Neural crest cell (in vitro differentiated cells): ENCODE data around the gene KRTAP13-3. TPM values are rescaled to one million over a fixed set of nuclear protein-coding genes. Genes with fewer than 3 reads are reported as not detected.

Source experiments
- DNase-seq: peaks from one replicate; pipeline ENCODE4 v3.0.0; 2021; ENCODE audit warnings: low read depth, mixed read lengths, low spot score
- H3K27ac Mint-ChIP-seq: one replicate; pipeline ENCODE4 v1.8.0; 2021; ENCODE audit warnings: mild to moderate bottlenecking, mixed read lengths; ENCODE audit not compliant: unreplicated experiment
- H3K27me3 Mint-ChIP-seq: 2 replicates; pipeline ENCODE4 v1.8.0; 2021; ENCODE audit warnings: low read depth, mild to moderate bottlenecking, mixed read lengths
- H3K36me3 Mint-ChIP-seq: 2 replicates; pipeline ENCODE4 v1.8.0; 2021; ENCODE audit warnings: low read depth, mild to moderate bottlenecking, mixed read lengths
- H3K4me1 Mint-ChIP-seq: 2 replicates; pipeline ENCODE4 v1.8.0; 2021; ENCODE audit warnings: mixed read lengths
- H3K4me3 Mint-ChIP-seq: one replicate; pipeline ENCODE4 v1.8.0; 2021; ENCODE audit warnings: mild to moderate bottlenecking, mixed read lengths
- H3K9me3 Mint-ChIP-seq: 2 replicates; pipeline ENCODE4 v1.8.0; 2021; ENCODE audit warnings: mixed read lengths
- total RNA-seq: library from RNA; stranded (reverse); gene quantifications from 2 replicates; pipeline ENCODE4 v1.2.1, GENCODE V29; 2021
- TF ChIP-seq, protein P1 (sequence below): fragments of 200-600 bp; sonication (generic); conservative IDR thresholded peaks from 2 replicates; pipeline ENCODE4 v1.5.0; 2021; ENCODE audit warnings: antibody characterized with exemption, mild to moderate bottlenecking

Gene KRTAP13-3
- total RNA-seq, 1 donor from 2014 or later, result not detected

DNA sequence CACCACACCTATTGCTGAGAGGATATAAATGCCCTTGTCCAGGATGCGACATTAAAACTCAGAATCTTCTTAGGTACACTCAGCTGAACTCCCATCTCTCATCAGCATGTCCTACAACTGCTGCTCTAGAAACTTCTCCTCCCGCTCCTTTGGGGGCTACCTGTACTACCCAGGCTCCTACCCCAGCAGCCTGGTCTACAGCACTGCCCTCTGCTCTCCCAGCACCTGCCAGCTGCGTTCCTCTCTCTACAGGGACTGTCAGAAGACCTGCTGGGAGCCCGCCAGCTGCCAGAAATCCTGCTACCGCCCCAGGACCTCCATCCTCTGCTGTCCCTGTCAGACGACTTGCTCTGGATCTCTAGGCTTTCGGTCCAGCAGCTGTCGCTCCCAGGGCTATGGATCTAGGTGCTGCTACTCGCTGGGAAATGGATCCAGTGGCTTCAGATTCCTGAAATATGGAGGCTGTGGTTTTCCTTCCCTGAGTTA, 4.5 kb upstream of the KRTAP13-3 start, which contains the start of gene KRTAP13-4:
KRTAP13-4 (plus strand) TSS at position 51 of the 486 bp plus-strand sequence; CDS start at position 107, 56 bp downstream.
- no peak within 1 kb of the TSS for H3K4me3 Mint-ChIP-seq
- peaks cover 3% of the 10 kb centered on the region for H3K9me3 Mint-ChIP-seq
- H3K27me3 Mint-ChIP-seq, result peaks cover 15% of the 10 kb centered on the region
- peaks cover 4% of the 10 kb centered on the region for H3K4me1 Mint-ChIP-seq
- no peaks in the 10 kb centered on the region for H3K36me3 Mint-ChIP-seq
- no peak within 1 kb of the TSS for H3K27ac Mint-ChIP-seq
- TF ChIP-seq, protein P1, sequence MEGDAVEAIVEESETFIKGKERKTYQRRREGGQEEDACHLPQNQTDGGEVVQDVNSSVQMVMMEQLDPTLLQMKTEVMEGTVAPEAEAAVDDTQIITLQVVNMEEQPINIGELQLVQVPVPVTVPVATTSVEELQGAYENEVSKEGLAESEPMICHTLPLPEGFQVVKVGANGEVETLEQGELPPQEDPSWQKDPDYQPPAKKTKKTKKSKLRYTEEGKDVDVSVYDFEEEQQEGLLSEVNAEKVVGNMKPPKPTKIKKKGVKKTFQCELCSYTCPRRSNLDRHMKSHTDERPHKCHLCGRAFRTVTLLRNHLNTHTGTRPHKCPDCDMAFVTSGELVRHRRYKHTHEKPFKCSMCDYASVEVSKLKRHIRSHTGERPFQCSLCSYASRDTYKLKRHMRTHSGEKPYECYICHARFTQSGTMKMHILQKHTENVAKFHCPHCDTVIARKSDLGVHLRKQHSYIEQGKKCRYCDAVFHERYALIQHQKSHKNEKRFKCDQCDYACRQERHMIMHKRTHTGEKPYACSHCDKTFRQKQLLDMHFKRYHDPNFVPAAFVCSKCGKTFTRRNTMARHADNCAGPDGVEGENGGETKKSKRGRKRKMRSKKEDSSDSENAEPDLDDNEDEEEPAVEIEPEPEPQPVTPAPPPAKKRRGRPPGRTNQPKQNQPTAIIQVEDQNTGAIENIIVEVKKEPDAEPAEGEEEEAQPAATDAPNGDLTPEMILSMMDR, result no peak
- DNase-seq, result no peak

DNA sequence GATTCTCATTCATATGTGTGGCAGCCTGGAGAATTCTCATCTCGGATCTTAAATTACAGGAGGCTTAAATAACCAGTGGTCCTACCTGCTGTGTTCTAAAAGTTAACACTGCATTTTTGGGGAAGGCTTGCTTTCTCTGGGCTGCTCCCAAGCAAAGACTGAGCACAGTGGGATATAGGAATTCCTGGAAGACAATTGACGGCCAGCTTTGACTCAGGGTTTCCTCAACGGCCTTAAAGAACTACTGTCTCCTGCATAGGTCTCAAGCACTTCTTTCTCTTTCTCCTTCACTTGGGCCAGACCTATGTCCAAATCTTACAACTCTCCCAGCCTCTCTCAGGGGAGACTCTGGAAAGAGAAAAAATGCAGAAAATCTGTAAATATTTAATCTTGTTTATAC, 1.0 kb upstream of the KRTAP13-3 start:
- no peak for DNase-seq

DNA sequence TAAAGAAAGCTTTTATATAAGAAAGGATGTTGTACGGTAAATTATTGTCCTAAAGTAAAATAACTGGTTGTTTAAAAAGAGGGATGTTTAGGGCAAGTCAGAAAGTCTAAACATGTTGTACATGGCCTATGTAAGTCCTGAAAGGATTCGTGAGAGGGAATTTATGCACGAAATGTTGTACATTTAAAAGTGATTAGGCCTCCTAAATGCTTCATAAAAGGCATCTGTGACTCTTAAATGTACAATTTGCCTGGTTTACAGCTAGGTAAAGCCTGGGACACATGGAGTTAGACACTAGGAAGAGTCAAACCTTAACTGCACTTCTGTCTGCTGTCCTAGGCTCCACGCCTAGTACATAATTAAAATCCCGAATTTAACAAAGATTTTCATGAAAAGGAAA, 9.7 kb downstream of the KRTAP13-3 start:
- TF ChIP-seq, protein P1, result no peak
- DNase-seq, result no peak
- Mint-ChIP-seq H3K36me3 (no peaks in the 10 kb centered on the region), H3K4me3 (no peak overlapping the region), H3K27me3 (peaks cover 8% of the 10 kb centered on the region), H3K27ac (no peak overlapping the region), H3K9me3 (peaks cover 7% of the 10 kb centered on the region), H3K4me1 (no peaks in the 10 kb centered on the region)

More for the DNA sequence above, 1.0 kb upstream of the KRTAP13-3 start:
- H3K36me3 Mint-ChIP-seq, result no peaks in the 10 kb centered on the region
- H3K4me1 Mint-ChIP-seq, result peaks cover 4% of the 10 kb centered on the region
- H3K27ac Mint-ChIP-seq, result no peak overlapping the region
- no peak overlapping the region for H3K4me3 Mint-ChIP-seq
- peaks cover 7% of the 10 kb centered on the region for H3K27me3 Mint-ChIP-seq
- TF ChIP-seq, protein P1, result no peak
- peaks cover 2% of the 10 kb centered on the region for H3K9me3 Mint-ChIP-seq

DNA sequence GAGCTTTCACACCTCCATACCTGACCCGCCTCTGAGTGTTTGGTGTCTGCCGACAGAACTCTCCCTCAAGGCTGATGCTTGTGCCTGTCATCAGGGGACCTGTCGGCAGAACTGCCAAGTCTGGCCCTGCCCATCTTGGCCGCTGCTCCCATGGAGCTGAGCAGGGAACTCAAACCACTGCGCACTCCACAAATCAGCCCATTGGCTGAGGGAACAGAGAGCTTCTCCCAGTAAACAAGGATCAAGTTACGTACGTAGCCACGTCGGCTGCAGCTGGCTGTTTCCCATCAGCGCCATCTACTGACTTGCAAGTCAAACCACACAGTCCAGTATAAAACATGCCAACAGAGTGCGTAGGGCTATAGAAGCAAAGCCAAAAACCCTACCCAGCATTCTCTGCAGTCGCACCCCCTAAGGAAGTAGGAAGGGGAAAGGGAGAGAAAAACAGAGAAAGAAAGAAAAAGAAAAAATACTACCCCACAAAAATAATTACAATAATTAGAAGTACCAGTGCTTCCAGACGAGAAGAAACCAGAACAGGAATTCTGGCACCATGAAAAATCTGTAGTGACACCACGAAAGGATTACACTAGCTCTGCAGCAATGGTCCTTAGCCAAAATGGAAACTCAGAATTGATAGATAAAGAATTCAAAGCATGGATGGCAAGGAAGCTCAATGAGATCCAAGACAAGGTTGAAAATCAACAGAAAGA, 16.8 kb downstream of the KRTAP13-3 start:
- peak; percentile 46 for DNase-seq
- Mint-ChIP-seq H3K27ac (no peak overlapping the region), H3K36me3 (peaks cover 4% of the 10 kb centered on the region), H3K4me1 (peaks cover 6% of the 10 kb centered on the region), H3K4me3 (peak overlapping the region; percentile 52), H3K27me3 (peaks cover 18% of the 10 kb centered on the region), H3K9me3 (peaks cover 9% of the 10 kb centered on the region)
- TF ChIP-seq, protein P1, result peak; percentile 70

DNA sequence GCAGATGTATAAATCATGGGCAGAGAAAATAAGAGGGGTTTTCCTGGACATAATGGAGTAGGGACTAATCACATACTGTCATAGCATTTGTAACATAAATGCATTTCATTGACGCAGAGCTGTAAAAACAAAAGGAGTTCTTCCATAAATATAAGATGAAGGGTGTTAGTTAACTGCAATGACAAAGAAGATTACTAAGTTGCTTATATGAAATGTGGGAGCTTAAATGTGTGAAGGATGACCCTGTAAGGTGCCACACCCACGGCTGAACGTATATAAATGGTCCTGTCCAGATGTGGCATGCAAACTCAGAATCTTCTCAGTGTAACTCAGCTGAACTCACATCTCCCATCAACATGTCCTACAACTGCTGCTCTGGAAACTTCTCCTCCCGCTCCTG, 30.0 kb downstream of the KRTAP13-3 start, which contains the start of gene KRTAP13-1:
KRTAP13-1 (plus strand) TSS at position 301 of the 400 bp plus-strand sequence; CDS start at position 357, 56 bp downstream.
- Mint-ChIP-seq H3K27ac (no peak within 1 kb of the TSS), H3K27me3 (peaks cover 2% of the 10 kb centered on the region), H3K4me1 (no peaks in the 10 kb centered on the region), H3K4me3 (no peak within 1 kb of the TSS), H3K36me3 (no peaks in the 10 kb centered on the region), H3K9me3 (no peaks in the 10 kb centered on the region)
- DNase-seq, result no peak
- TF ChIP-seq, protein P1, result no peak
